Activated naive CD4-positive, alpha-beta T cell treated with anti-CD3 and anti-CD28 coated beads, Interleukin-2, amount 10 ng/mL, durations not matched to agents 5 hours and 36 hours (primary cell): ENCODE data around the gene PAPPA. TPM values are rescaled to one million over a fixed set of nuclear protein-coding genes. Genes with fewer than 3 reads are reported as not detected.

ENCODE experiments used
- total RNA-seq, 2 experiments: library from RNA; stranded (reverse); gene quantifications; one replicate each; pipeline ENCODE4 v1.2.3, GENCODE V29; 2021

The PAPPA gene, protein sequence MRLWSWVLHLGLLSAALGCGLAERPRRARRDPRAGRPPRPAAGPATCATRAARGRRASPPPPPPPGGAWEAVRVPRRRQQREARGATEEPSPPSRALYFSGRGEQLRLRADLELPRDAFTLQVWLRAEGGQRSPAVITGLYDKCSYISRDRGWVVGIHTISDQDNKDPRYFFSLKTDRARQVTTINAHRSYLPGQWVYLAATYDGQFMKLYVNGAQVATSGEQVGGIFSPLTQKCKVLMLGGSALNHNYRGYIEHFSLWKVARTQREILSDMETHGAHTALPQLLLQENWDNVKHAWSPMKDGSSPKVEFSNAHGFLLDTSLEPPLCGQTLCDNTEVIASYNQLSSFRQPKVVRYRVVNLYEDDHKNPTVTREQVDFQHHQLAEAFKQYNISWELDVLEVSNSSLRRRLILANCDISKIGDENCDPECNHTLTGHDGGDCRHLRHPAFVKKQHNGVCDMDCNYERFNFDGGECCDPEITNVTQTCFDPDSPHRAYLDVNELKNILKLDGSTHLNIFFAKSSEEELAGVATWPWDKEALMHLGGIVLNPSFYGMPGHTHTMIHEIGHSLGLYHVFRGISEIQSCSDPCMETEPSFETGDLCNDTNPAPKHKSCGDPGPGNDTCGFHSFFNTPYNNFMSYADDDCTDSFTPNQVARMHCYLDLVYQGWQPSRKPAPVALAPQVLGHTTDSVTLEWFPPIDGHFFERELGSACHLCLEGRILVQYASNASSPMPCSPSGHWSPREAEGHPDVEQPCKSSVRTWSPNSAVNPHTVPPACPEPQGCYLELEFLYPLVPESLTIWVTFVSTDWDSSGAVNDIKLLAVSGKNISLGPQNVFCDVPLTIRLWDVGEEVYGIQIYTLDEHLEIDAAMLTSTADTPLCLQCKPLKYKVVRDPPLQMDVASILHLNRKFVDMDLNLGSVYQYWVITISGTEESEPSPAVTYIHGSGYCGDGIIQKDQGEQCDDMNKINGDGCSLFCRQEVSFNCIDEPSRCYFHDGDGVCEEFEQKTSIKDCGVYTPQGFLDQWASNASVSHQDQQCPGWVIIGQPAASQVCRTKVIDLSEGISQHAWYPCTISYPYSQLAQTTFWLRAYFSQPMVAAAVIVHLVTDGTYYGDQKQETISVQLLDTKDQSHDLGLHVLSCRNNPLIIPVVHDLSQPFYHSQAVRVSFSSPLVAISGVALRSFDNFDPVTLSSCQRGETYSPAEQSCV (N-terminal part only)
- total RNA-seq: under 1 TPM in 1 of 2 experiments, not detected in 1; 0.10 TPM

DNA sequence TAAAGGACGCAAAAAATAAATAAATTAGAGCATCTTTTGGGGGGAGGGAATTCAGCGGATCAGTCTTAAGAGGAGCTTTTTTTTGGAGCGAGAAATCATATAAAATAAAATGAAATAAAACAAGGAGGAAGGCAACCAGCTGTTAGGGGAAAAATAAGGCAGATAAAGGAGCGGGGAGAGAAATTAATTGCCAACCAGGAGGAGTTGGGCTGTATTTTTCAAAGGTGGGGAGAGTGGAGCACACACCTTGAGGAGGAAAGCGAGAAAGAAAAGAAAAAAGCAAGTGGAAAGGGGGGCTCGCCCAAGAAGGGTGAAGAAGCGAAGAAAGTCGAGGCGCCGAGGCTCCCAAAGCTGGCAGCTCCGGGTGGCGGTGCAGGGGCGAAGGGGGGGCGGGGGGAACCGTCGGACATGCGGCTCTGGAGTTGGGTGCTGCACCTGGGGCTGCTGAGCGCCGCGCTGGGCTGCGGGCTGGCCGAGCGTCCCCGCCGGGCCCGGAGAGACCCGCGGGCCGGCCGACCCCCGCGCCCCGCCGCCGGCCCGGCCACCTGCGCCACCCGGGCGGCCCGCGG is at the start of gene PAPPA:
Gene PAPPA (plus strand): TSS at position 27 of the 569 bp plus-strand sequence. CDS start 382 bp downstream, at position 409.

